Heart right ventricle (tissue), 16 donors: ENCODE results near the gene SH2D2A. TPM values are rescaled to one million over a fixed set of nuclear protein-coding genes. Genes with fewer than 3 reads are reported as not detected.

Experiments used
- ATAC-seq, 8 donors: fragments of 200-7000 bp; cut with Tn5 transposase; one replicate each; pipeline ENCODE4 v1.9.1; 2020; ENCODE audit warnings: mild to moderate bottlenecking in 8 of 8, moderate library complexity in 8 of 8, moderate number of reproducible peaks in 1 of 8
- DNase-seq, 2 donors: peaks; one replicate each; pipeline ENCODE4 v3.0.0-alpha.2; 2020
- H3K27ac ChIP-seq, 10 donors: fragments of 200-600 bp; sonication (generic) in 2 of 10; one replicate each; pipeline versions ENCODE4 v1.5.0 to v1.8.0; 2020 to 2022; ENCODE audit warnings: mild to moderate bottlenecking in 3 of 10
- H3K27me3 ChIP-seq, 7 donors: fragments of 200-600 bp; one replicate each; pipeline ENCODE4 v1.8.0; 2021 to 2022; ENCODE audit warnings: mild to moderate bottlenecking in 2 of 7
- H3K36me3 ChIP-seq, 9 donors: fragments of 200-600 bp; sonication (generic) in 1 of 9; one replicate each; pipeline versions ENCODE4 v1.5.0 to v1.8.0; 2020 to 2022; ENCODE audit warnings: mild to moderate bottlenecking in 2 of 9
- H3K4me1 ChIP-seq, 9 donors: fragments of 200-600 bp; sonication (generic) in 1 of 9; one replicate each; pipeline versions ENCODE4 v1.5.0 to v1.8.0; 2020 to 2022; ENCODE audit warnings: mild to moderate bottlenecking in 4 of 9
- H3K4me3 ChIP-seq, 10 donors: fragments of 200-600 bp; sonication (generic) in 2 of 10; one replicate each; pipeline versions ENCODE4 v1.5.0 to v1.8.0; 2020 to 2022; ENCODE audit warnings: mild to moderate bottlenecking in 7 of 10, moderate library complexity in 2 of 10
- H3K9me3 ChIP-seq, 11 donors: fragments of 200-600 bp in 10 of 11; sonication (generic) in 2 of 11; one replicate each; pipeline versions ENCODE4 v1.5.0 to v1.8.0; 2013 to 2022; ENCODE audit warnings: mild to moderate bottlenecking in 2 of 11, control low read depth in 1 of 11, moderate library complexity in 1 of 11
- WGBS, 2 donors: extraction: QIAGEN DNeasy Blood & Tissue Kit; methylation state at CpG; one replicate each; pipeline ENCODE4 v1.1.7; 2013; ENCODE audit warnings: inconsistent platforms in 1 of 2; 5-methylcytosine and 5-hydroxymethylcytosine counted together
- intact Hi-C, 10 donors: fragments of 100-400 bp; cut with DNase I; formaldehyde crosslinking; loops; one replicate each; pipeline versions ENCODE4 v1.11.1 to v1.14.2; 2022
- polyA plus RNA-seq, 2 donors: library from polyadenylated mRNA; stranded (reverse); fragments of 200-250 nt; gene quantifications; one replicate each; pipeline ENCODE4 v1.2.3, GENCODE V29; 2013
- total RNA-seq, 10 donors: library from RNA; stranded (reverse); fragmentation: NEBNext Ultra II Directional in 3 of 10; extraction: Animal tissue kit (Norgen Biotek cat#: 25700) in 3 of 10; gene quantifications; one replicate each; pipeline versions ENCODE4 v1.2.1 to v1.2.4, GENCODE V29; 2021 to 2023
- TF ChIP-seq, protein P1 (sequence below), 9 donors: fragments of 200-600 bp; sonication (generic) in 2 of 9; IDR thresholded peaks; one replicate each; pipeline versions ENCODE4 v1.5.0 to v1.8.0; 2021 to 2022; ENCODE audit warnings: antibody characterized with exemption in 9 of 9, mild to moderate bottlenecking in 5 of 9, moderate library complexity in 1 of 9
- donor health status: Arrhythmogenic right ventricular cardiomyopathy.
- donor health status: ischemic (EF 13 %, LVEDD 7.1; RV severe dilation, severe dysfunction).
- donor health status: healthy with polysubstance abuse.
- donor health status: DM: no; HTN: yes; CAD: no.
- donor health status: DM: no; HTN: no; CAD: no.
- donor health status: ischemic (EF 25% LVEDD 6.9; RV normal size, moderate dysfunction).
- donor health status: ischemic (EF 25% LVEDD 5.7; RV mildly dilated, moderate dysfunction).
- donor health status: healthy.
- donor health status: DM: yes; HTN: yes; CAD: no.
- donor health status: Ischemic cardiomyopathy.
- donor health status: ischemic (EF 35%, LVEDD 5.7; RV mildly dilated, moderate dysfunction).
- donor health status: nonischemic (EF 11% LVEDD 7.7; RV severe dilation, severe dysfunction).
- donor health status: DM: yes; HTN: yes; CAD: no.
- donor health status: PGD.
- donor health status: ischemic (EF 29% LVEDD 5.4; RV normal size, mild dysfunction).
- donor health status: nonischemic (EF 23%, LVEDD 6.1; RV moderate dilation, normal function).

SH2D2A gene
- total and polyA plus RNA-seq, 12 donors, result 0.50 to 4.4 (median 0.81) TPM; not detected in 1

DNA sequence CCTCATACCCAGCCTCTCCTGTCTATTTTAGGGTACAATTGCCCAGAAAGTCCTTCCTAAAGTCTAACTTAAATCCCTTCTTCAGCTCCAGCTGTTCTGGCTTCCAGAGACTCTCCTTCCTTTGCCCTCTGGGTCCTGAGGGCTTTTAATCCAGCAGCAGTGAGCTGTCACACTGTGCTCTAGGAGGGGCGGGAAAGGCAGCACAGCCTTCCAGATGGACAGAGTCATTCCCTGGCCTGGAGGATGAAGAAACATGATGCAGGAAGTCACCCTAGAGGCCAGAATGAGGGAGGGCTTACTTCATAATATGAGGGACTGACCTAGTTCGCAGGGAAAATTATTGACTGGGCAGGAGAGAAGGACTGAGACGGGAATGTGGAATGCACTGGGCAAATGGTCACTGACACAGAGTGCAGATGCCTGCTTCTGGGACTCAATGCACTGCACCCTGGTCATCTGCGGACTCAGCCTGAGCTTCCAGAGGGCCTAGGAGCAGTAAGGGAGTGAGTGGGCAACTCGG is 1.3 kb downstream of the SH2D2A start:
- WGBS, 2 donors, result 64 to 71% methylated on average over 5 of the region's 5 CpGs
- ATAC-seq (peak; percentile 80 to 88 (median 85)), DNase-seq (peak; percentile 57 to 77)
- H3K36me3 ChIP-seq, result peaks cover 0 to 11% (median 0%) of the 10 kb centered on the region in 9 donors
- H3K4me1 ChIP-seq, result peaks cover 12 to 51% (median 23%) of the 10 kb centered on the region in 9 donors
- peaks cover 0 to 14% (median 4%) of the 10 kb centered on the region in 7 donors for H3K27me3 ChIP-seq
- TF ChIP-seq, protein P1, sequence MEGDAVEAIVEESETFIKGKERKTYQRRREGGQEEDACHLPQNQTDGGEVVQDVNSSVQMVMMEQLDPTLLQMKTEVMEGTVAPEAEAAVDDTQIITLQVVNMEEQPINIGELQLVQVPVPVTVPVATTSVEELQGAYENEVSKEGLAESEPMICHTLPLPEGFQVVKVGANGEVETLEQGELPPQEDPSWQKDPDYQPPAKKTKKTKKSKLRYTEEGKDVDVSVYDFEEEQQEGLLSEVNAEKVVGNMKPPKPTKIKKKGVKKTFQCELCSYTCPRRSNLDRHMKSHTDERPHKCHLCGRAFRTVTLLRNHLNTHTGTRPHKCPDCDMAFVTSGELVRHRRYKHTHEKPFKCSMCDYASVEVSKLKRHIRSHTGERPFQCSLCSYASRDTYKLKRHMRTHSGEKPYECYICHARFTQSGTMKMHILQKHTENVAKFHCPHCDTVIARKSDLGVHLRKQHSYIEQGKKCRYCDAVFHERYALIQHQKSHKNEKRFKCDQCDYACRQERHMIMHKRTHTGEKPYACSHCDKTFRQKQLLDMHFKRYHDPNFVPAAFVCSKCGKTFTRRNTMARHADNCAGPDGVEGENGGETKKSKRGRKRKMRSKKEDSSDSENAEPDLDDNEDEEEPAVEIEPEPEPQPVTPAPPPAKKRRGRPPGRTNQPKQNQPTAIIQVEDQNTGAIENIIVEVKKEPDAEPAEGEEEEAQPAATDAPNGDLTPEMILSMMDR (IDR thresholded peaks at IDR 0.05), result no peak
- intact Hi-C loops, result loop anchor here in 1 of 10 donors (5.0 kb wide), 1 partner anchor 42 kb away; the partner anchor contains the start of gene INSRR
- H3K4me3 ChIP-seq, result peak overlapping the region in 9 of 10 donors; percentile 30 to 56 (median 44)
- no peaks in the 10 kb centered on the region for H3K9me3 ChIP-seq
- peak overlapping the region; percentile 65 to 93 (median 77) for H3K27ac ChIP-seq

DNA sequence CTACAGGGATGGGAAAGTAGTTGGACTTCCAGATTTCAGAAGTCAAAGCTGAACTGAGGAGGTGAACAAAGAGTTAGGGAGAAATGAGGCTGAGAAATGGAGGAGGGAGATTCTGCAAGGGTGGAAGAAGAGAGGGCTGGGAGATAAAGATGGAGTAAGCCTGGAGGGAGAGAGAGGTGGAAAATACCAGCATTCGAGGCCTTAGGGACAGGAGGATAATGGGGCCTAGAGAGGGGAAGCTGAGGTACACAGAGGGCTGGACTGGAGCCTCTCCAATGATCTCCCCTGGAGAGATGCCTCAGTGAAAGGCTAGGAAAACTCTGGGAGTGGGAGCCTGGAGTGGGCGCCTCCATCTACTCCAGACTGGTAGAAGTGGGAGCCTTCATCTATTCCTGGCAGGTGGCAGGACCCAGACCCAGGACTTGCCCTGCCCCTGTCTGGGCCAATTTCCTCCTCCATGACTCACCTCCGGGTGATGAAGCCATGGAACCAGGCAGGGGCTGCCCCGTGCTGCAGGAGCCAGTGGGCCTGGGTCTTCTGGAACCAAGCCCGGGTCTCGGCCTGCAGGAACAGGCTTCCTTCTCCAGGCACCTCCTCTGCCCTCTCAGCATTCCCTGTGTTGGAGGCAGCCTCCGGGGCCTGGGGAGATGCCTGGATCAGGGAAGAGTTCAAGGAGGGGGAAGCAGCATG is 1.9 kb downstream of the SH2D2A start:
- no peak for DNase-seq
- WGBS, 2 donors, result 77 to 84% methylated on average over 7 of the region's 7 CpGs

DNA sequence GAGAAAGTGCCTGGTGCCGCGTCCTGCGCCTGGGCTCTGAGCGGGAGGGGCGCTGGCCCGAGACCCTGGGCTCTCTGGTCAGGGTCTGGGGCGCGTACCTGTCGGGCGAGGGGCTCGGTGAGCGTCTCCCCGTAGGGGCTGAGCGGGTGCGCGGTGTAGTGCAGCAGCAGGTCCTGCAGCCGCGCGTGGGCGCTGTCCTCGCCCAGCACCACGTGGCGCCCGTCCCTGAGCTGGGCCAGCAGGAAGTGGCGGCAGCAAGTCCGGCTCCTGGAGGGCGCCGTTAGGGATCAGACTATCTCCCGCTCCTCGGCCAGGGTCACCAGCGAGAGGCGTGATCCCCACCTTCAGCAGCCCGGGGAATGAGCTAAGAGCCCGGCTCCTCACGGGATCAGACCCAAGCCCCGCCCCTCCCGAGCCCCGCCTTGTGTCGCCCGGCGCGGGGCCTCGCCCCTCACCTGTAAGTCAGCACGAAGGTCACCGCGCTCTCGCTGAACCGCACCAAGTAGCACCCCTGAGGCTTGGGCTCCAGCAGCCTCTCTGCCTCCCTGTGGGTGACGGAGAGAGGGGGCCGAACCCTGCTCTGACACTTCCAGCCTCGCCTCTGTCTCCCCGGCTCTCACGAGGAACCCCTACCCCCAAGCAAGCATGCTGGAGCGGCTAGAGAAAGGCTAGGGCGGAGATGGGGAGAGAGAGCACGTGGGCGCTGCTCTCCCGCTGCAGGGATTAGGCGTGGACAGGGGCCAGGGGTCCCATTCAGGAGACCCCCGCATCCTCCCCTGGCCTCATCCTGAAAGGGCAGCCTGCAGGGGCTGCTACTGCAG is 2.7 kb downstream of the SH2D2A start:
- Histone ChIP-seq H3K9me3 (no peaks in the 10 kb centered on the region), H3K27me3 (peaks cover 0 to 14% (median 4%) of the 10 kb centered on the region in 7 donors), H3K27ac (peak overlapping the region in 5 of 10 donors; percentile 19 to 93 (median 80)), H3K4me3 (peak overlapping the region; percentile 12 to 56 (median 49)), H3K36me3 (peaks cover 0 to 11% (median 0%) of the 10 kb centered on the region in 9 donors), H3K4me1 (peaks cover 12 to 51% (median 23%) of the 10 kb centered on the region in 9 donors)
- 12 to 13% methylated on average over 59 to 60 of the region's 60 CpGs for WGBS, 2 donors
- TF ChIP-seq, protein P1 (IDR thresholded peaks at IDR 0.05), result peak in 8 of 9 donors; percentile 17 to 76 (median 64)
- DNase-seq, result peak; percentile 42 to 64
- intact Hi-C loops, result no loop called here
- ATAC-seq, result peak; percentile 58 to 83 (median 68)

More for the DNA sequence above, 1.9 kb downstream of the SH2D2A start:
- H3K36me3 ChIP-seq, result peaks cover 0 to 11% (median 0%) of the 10 kb centered on the region in 9 donors
- peaks cover 12 to 51% (median 23%) of the 10 kb centered on the region in 9 donors for H3K4me1 ChIP-seq
- peak in 3 of 8 donors; percentile 4 to 35 (median 15) for ATAC-seq
- TF ChIP-seq, protein P1 (IDR thresholded peaks at IDR 0.05), result no peak
- no peaks in the 10 kb centered on the region for H3K9me3 ChIP-seq
- H3K27ac ChIP-seq, result peak overlapping the region in 9 of 10 donors; percentile 38 to 93 (median 75)
- intact Hi-C loops, result loop anchor here in 1 of 10 donors (5.0 kb wide), 1 partner anchor 43 kb away; the partner anchor contains the start of gene INSRR
- H3K4me3 ChIP-seq, result peak overlapping the region in 6 of 10 donors; percentile 49 to 56 (median 52)
- H3K27me3 ChIP-seq, result peaks cover 0 to 14% (median 4%) of the 10 kb centered on the region in 7 donors

DNA sequence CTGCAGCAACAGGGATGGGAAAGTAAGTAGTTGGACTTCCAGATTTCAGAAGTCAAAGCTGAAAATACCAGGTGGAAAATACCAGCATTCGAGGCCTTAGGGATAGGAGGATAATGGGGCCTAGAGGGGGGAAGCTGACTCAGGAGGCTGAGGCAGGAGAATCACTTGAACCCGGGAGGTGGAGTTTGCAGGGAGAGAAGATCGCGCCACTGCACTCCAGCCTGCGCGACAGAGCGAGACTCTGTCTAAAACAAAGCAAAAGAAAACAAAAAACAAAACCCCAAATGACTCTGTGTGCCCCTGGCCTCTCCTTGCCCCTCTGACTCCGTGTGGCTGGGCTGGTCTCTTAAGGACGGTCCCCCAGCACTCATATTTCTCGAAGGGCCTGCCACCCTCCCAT is 3.4 kb downstream of the SH2D2A start:
- Histone ChIP-seq H3K27ac (peak overlapping the region in 1 of 10 donors; percentile 93), H3K4me1 (peaks cover 12 to 51% (median 23%) of the 10 kb centered on the region in 9 donors), H3K36me3 (peaks cover 0 to 11% (median 0%) of the 10 kb centered on the region in 9 donors), H3K4me3 (peak overlapping the region; percentile 12 to 56 (median 49)), H3K9me3 (no peaks in the 10 kb centered on the region), H3K27me3 (peaks cover 0 to 14% (median 4%) of the 10 kb centered on the region in 7 donors)
- intact Hi-C loops, result no loop called here
- 52 to 60% methylated on average over 10 of the region's 10 CpGs for WGBS, 2 donors
- ATAC-seq (no peak), DNase-seq (no peak)
- TF ChIP-seq, protein P1 (IDR thresholded peaks at IDR 0.05), result no peak
